Type B pancreatic cell (in vitro differentiated cells): ENCODE measurements around the gene FHAD1. TPM values are rescaled to one million over a fixed set of nuclear protein-coding genes. Genes with fewer than 3 reads are reported as not detected.

Source experiments
- DNase-seq: peaks from one replicate; pipeline ENCODE4 v3.0.0; 2021; ENCODE audit warnings: mixed read lengths; ENCODE audit not compliant: unreplicated experiment; ENCODE audit errors: extremely low spot score
- H3K27ac Mint-ChIP-seq: 2 replicates; pipeline ENCODE4 v1.8.0; 2021; ENCODE audit warnings: mild to moderate bottlenecking, mixed read lengths
- H3K27me3 Mint-ChIP-seq: 2 replicates; pipeline ENCODE4 v1.8.0; 2021; ENCODE audit warnings: mixed read lengths
- H3K36me3 Mint-ChIP-seq: 2 replicates; pipeline ENCODE4 v1.8.0; 2021; ENCODE audit warnings: mixed read lengths
- H3K4me1 Mint-ChIP-seq: one replicate; pipeline ENCODE4 v1.8.0; 2021; ENCODE audit warnings: mixed read lengths; ENCODE audit not compliant: unreplicated experiment
- H3K4me3 Mint-ChIP-seq: 2 replicates; pipeline ENCODE4 v1.8.0; 2021; ENCODE audit warnings: mild to moderate bottlenecking, mixed read lengths
- H3K9me3 Mint-ChIP-seq: 2 replicates; pipeline ENCODE4 v1.8.0; 2021; ENCODE audit warnings: mixed read lengths
- CTCF ChIP-seq: fragments of 200-600 bp; sonication (generic); conservative IDR thresholded peaks from 2 replicates; pipeline ENCODE4 v1.5.0; 2021; ENCODE audit warnings: antibody characterized with exemption, mild to moderate bottlenecking
- total RNA-seq: library from RNA; stranded (reverse); gene quantifications from 2 replicates; pipeline ENCODE4 v1.2.1, GENCODE V29; 2021; ENCODE audit warnings: low replicate concordance

FHAD1 gene
- total RNA-seq, 1 donor from 2014 or later, result 3.8 TPM

GRCh38 chr1:15214527-15214926 lies 32.5 kb upstream of the FHAD1 start:
- peak; percentile 80 for DNase-seq
- Mint-ChIP-seq H3K4me1 (peaks cover 33% of the 10 kb centered on the region), H3K27me3 (no peaks in the 10 kb centered on the region), H3K27ac (peak overlapping the region; percentile 90), H3K36me3 (peaks cover 24% of the 10 kb centered on the region), H3K9me3 (peaks cover 4% of the 10 kb centered on the region), H3K4me3 (peak overlapping the region; percentile 73)
- TF ChIP-seq CTCF, result no peak

GRCh38 chr1:15215116-15215515 lies 31.9 kb upstream of the FHAD1 start:
- Mint-ChIP-seq H3K27ac (peak overlapping the region; percentile 90), H3K36me3 (peaks cover 26% of the 10 kb centered on the region)

GRCh38 chr1:15217654-15218053 lies 29.4 kb upstream of the FHAD1 start:
- H3K27me3 Mint-ChIP-seq, result no peaks in the 10 kb centered on the region
- DNase-seq, result no peak
- peaks cover 27% of the 10 kb centered on the region for H3K36me3 Mint-ChIP-seq
- H3K27ac Mint-ChIP-seq, result no peak overlapping the region
- peaks cover 31% of the 10 kb centered on the region for H3K4me1 Mint-ChIP-seq
- TF ChIP-seq CTCF, result no peak
- H3K4me3 Mint-ChIP-seq, result no peak overlapping the region
- H3K9me3 Mint-ChIP-seq, result peaks cover 4% of the 10 kb centered on the region

More at GRCh38 chr1:15215116-15215515, 31.9 kb upstream of the FHAD1 start:
- Mint-ChIP-seq H3K4me1 (peaks cover 33% of the 10 kb centered on the region), H3K4me3 (peak overlapping the region; percentile 73), H3K9me3 (peaks cover 4% of the 10 kb centered on the region), H3K27me3 (no peaks in the 10 kb centered on the region)
- TF ChIP-seq CTCF, result no peak
- DNase-seq, result no peak

GRCh38 chr1:15218287-15219279 lies 28.4 kb upstream of the FHAD1 start:
- DNase-seq, result no peak
- H3K4me3 Mint-ChIP-seq, result no peak overlapping the region
- TF ChIP-seq CTCF, result no peak
- peaks cover 27% of the 10 kb centered on the region for H3K36me3 Mint-ChIP-seq
- H3K27ac Mint-ChIP-seq, result no peak overlapping the region
- no peaks in the 10 kb centered on the region for H3K27me3 Mint-ChIP-seq
- H3K9me3 Mint-ChIP-seq, result peaks cover 4% of the 10 kb centered on the region
- peaks cover 26% of the 10 kb centered on the region for H3K4me1 Mint-ChIP-seq

- H3K4me3 Mint-ChIP-seq, result no peak overlapping the region
- no peak for TF ChIP-seq CTCF
- no peak for DNase-seq
- H3K27ac Mint-ChIP-seq, result no peak overlapping the region
- no peaks in the 10 kb centered on the region for H3K27me3 Mint-ChIP-seq
- peaks cover 28% of the 10 kb centered on the region for H3K4me1 Mint-ChIP-seq
- peaks cover 27% of the 10 kb centered on the region for H3K36me3 Mint-ChIP-seq
- H3K9me3 Mint-ChIP-seq, result peaks cover 4% of the 10 kb centered on the region
Measured at GRCh38 chr1:15219280-15220023, 27.6 kb upstream of the FHAD1 start.
